Thoracic aorta (tissue), 2 donors: ENCODE results near the gene NTRK2. TPM values are rescaled to one million over a fixed set of nuclear protein-coding genes. Genes with fewer than 3 reads are reported as not detected.

ENCODE experiments used
- ATAC-seq: fragments of 150-250 bp; one replicate; pipeline ENCODE4 v1.8.0; 2017; ENCODE audit warnings: low read depth; ENCODE audit not compliant: insufficient number of reproducible peaks, low FRiP score
- DNase-seq: peaks from one replicate; pipeline ENCODE4 v3.0.0-alpha.2; 2020; ENCODE audit warnings: low spot score
- H3K27ac ChIP-seq, 2 donors: fragments of 200-600 bp; sonication (generic); 1 replicate in 1 of 2; 2 replicates in 1 of 2; pipeline ENCODE4 v1.5.1; 2016; ENCODE audit warnings: mild to moderate bottlenecking in 2 of 2, moderate library complexity in 2 of 2
- H3K27me3 ChIP-seq: fragments of 200-600 bp; sonication (generic); replicated peaks from 2 replicates; pipeline ENCODE4 v1.6.0; 2016; ENCODE audit warnings: mild to moderate bottlenecking; ENCODE audit not compliant: insufficient read depth
- H3K36me3 ChIP-seq: fragments of 200-600 bp; sonication (generic); one replicate; pipeline ENCODE4 v1.5.1; 2016
- H3K4me1 ChIP-seq, 2 donors: fragments of 200-600 bp; sonication (generic); 1 replicate in 1 of 2; 2 replicates in 1 of 2; pipeline versions ENCODE4 v1.5.1 to v1.6.0; 2016; ENCODE audit warnings: low read depth in 2 of 2, mild to moderate bottlenecking in 1 of 2; ENCODE audit not compliant: control insufficient read depth in 1 of 2
- H3K4me3 ChIP-seq: fragments of 200-600 bp; sonication (generic); 2 replicates; pipeline ENCODE4 v1.5.1; 2016; ENCODE audit warnings: mild to moderate bottlenecking
- H3K9me3 ChIP-seq: fragments of 200-600 bp; sonication (generic); 2 replicates; pipeline ENCODE4 v1.5.1; 2016
- total RNA-seq, 2 donors: library from RNA; depleted of rRNA; stranded (reverse); fragments of >200 nt; gene quantifications; one replicate each; pipeline versions ENCODE4 v1.1.0 to v1.2.3, GENCODE V29; 2016
- TF ChIP-seq, protein P1 (sequence below): fragments of 200-600 bp; sonication (generic); IDR thresholded peaks from one replicate; pipeline ENCODE4 v1.5.1; 2019; ENCODE audit warnings: antibody characterized with exemption

Gene NTRK2
- total RNA-seq, 2 donors from 2014 or later, result 12.6 to 27.9 TPM

DNA sequence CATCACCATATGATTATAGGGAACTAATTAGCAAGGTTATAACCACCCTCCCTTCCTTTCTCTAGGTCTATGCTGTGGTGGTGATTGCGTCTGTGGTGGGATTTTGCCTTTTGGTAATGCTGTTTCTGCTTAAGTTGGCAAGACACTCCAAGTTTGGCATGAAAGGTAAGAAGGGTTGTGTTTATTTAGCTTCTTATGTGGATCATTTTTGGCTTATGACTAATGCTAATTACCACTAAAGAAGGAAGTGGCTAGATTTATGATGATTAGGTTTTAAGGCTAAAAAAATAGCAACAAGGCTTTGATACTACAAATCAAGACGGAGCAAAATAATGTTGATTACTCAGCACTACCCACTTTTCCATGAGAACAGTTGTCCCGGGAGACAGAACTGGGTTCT lies 82.4 kb downstream of the NTRK2 start:
- ATAC-seq (no peak), DNase-seq (no peak)
- TF ChIP-seq, protein P1, sequence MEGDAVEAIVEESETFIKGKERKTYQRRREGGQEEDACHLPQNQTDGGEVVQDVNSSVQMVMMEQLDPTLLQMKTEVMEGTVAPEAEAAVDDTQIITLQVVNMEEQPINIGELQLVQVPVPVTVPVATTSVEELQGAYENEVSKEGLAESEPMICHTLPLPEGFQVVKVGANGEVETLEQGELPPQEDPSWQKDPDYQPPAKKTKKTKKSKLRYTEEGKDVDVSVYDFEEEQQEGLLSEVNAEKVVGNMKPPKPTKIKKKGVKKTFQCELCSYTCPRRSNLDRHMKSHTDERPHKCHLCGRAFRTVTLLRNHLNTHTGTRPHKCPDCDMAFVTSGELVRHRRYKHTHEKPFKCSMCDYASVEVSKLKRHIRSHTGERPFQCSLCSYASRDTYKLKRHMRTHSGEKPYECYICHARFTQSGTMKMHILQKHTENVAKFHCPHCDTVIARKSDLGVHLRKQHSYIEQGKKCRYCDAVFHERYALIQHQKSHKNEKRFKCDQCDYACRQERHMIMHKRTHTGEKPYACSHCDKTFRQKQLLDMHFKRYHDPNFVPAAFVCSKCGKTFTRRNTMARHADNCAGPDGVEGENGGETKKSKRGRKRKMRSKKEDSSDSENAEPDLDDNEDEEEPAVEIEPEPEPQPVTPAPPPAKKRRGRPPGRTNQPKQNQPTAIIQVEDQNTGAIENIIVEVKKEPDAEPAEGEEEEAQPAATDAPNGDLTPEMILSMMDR, result no peak
- peaks cover 5 to 31% of the 10 kb centered on the region in 2 donors for H3K4me1 ChIP-seq
- H3K9me3 ChIP-seq, result no peaks in the 10 kb centered on the region
- H3K27me3 ChIP-seq, result no peaks in the 10 kb centered on the region
- no peak overlapping the region for H3K4me3 ChIP-seq
- H3K27ac ChIP-seq, result no peak overlapping the region
- H3K36me3 ChIP-seq, result no peaks in the 10 kb centered on the region

DNA sequence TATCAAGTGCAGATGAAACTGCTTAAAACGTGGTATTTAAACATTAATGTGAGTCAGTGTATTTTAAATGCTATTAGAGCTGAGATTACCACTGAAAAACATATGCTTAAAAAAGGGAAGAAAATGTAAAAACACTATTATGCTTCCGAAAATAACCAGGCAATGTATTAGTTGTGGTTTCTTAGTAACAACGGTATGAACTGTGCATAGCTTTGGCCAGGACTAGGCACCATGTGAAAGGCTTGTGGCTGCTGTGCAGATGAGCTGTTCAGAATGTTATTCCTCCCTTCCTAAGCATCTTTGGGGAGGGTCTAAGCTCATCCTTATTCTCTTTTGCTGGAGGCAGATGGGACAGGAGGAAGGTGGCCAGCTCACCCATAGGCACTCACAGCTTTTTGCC lies 84.9 kb downstream of the NTRK2 start:
- H3K27me3 ChIP-seq, result no peaks in the 10 kb centered on the region

GRCh38 chr9:84754881-84755280 lies 85.4 kb downstream of the NTRK2 start:
- Histone ChIP-seq H3K27ac (no peak overlapping the region), H3K27me3 (no peaks in the 10 kb centered on the region), H3K9me3 (no peaks in the 10 kb centered on the region), H3K4me1 (peaks cover 5 to 31% of the 10 kb centered on the region in 2 donors), H3K36me3 (no peaks in the 10 kb centered on the region), H3K4me3 (no peak overlapping the region)
- DNase-seq, result no peak
- ATAC-seq, result no peak
- TF ChIP-seq, protein P1, result no peak

More for the DNA sequence above, 84.9 kb downstream of the NTRK2 start:
- no peak overlapping the region for H3K4me3 ChIP-seq
- DNase-seq (no peak), ATAC-seq (no peak)
- no peaks in the 10 kb centered on the region for H3K36me3 ChIP-seq
- H3K27ac ChIP-seq, result no peak overlapping the region
- TF ChIP-seq, protein P1, result no peak
- peaks cover 5 to 31% of the 10 kb centered on the region in 2 donors for H3K4me1 ChIP-seq
- H3K9me3 ChIP-seq, result no peaks in the 10 kb centered on the region

DNA sequence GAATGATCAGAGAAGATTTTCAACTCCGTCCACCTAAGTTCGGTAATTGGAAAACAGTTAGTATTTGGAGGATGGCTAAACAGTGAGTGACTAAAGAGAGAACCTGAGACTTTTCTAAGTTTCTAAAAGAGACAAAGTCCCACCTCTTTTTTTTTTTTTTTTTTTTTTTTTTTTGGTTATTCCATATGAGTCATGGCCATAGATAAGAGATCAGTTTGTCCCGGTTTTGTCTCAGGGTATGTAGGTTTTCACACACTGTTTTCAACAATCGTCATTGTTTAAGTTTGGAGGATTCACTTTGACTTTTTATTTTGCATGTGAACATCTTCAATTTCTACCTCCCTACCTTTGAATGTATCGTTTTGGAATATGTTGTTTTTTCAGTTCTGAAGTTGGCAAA lies 85.9 kb downstream of the NTRK2 start:
- Histone ChIP-seq H3K27me3 (no peaks in the 10 kb centered on the region), H3K4me3 (no peak overlapping the region), H3K27ac (no peak overlapping the region), H3K4me1 (peaks cover 5 to 31% of the 10 kb centered on the region in 2 donors), H3K9me3 (no peaks in the 10 kb centered on the region), H3K36me3 (no peaks in the 10 kb centered on the region)
- TF ChIP-seq, protein P1, result no peak
- ATAC-seq (no peak), DNase-seq (no peak)

DNA sequence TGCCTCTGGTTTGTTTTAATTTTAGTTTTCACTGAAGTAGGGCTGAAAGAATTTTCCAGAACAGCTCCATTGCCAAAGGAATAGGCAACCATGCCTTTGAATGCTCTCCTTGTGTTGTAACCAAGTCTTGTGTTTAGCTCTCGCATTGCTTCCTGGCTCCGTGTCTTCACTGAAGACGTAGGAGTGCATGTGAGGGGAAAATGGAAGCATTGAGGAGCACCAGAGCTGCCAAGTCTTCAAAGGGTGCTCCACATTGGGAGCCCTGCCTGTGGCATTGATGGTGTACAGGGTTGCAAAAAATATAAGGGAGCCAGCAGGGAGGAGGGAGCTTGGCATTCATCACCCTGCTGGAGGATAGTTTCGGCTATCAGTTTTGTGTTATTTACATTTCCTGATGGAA lies 86.6 kb downstream of the NTRK2 start:
- no peak overlapping the region for H3K27ac ChIP-seq
- no peaks in the 10 kb centered on the region for H3K9me3 ChIP-seq
- H3K4me1 ChIP-seq, result peaks cover 5 to 31% of the 10 kb centered on the region in 2 donors
- no peak overlapping the region for H3K4me3 ChIP-seq
- H3K36me3 ChIP-seq, result no peaks in the 10 kb centered on the region
- ATAC-seq, result no peak
- no peak for DNase-seq
- TF ChIP-seq, protein P1, result no peak
- H3K27me3 ChIP-seq, result no peaks in the 10 kb centered on the region
